HG03095 (cell line): Measurements from ENCODE around the gene ICAM2.

Source experiments
- ATAC-seq: cut with Tn5 transposase; IDR thresholded peaks from one replicate; pipeline ENCODE4 v1.9.1; 2021; ENCODE audit warnings: moderate library complexity; ENCODE audit not compliant: unreplicated experiment

ICAM2 gene

DNA sequence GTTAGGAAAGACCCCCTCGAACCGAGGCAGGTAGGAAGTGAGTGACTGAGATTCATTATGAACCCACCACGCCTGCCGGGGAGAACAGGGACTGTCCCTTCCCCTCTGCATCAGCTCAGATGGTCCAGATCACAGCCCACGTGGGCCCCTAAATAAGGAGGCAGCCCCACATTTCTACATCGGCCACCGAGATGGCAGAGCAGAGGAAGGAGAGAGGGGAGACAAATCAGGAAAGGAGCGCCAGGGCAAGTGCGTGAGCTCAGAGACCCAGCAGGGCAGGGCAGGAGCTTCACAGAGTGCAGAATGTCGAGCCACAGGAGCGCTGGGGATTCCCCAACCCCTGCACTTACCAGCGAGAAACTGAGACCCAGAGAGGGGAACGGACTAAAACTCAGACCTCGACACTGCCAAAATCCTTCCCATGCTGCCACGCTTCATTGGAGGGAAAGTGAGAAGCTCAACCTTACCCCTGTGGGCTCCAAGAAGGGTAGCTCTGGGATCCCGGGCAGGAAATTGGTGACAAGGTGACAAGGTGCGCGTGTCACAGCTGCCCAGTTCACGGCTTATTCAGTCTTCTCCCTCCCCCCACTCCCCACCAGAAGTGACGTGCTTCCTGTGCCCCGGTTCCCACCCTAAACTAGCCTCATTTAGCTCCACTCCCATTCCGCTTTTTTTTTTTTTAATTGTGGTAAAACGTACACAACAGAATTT is at the start of gene ICAM2:
ICAM2 (minus strand) TSS at position 578 of the 711 bp plus-strand sequence. CDS start 13,942 bp downstream, outside the sequence.
- peak; percentile 56 for ATAC-seq

- ATAC-seq, result no peak
Observed at GRCh38 chr17:64070213-64070612, 49.8 kb upstream of the ICAM2 start.

DNA sequence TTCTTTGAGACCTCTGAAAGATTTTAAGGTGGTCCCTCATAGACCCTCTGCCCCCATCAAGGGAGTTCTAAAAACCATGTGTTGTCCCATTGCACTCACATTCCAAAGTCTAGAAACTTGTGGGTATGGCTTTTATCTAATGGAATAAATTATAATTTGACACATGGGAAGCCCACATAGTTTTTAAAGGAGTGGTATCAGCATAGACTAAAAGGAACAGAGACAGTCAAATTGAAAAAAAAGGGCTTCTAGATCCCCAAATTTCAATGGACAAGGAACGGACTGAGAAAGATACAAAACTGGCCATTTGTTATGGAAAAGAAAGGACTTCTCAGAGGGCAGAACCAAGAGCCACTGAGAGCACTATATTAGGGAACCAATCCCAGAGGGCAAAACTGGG is 48.7 kb upstream of the ICAM2 start:
- ATAC-seq, result no peak

GRCh38 chr17:64067657-64068056 is 47.2 kb upstream of the ICAM2 start:
- ATAC-seq, result no peak

DNA sequence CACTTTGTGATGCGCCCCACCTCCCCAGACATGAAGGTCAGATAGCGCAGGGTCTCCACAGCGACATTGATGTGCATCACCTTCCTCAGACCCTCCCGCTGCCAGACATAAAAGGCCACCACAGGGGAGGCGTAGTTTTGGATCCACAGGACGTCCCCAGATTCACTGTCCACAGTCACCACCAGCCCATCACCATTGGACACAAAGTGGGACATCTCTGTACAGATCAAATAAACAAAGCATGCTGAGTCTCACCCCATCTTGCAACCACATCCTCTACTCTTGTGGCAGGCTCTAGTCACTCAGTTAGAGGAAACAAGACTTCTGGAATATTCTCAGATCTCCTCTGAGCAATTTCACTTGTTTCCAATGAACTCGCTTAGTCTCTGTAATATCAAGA is 46.3 kb upstream of the ICAM2 start:
- no peak for ATAC-seq

DNA sequence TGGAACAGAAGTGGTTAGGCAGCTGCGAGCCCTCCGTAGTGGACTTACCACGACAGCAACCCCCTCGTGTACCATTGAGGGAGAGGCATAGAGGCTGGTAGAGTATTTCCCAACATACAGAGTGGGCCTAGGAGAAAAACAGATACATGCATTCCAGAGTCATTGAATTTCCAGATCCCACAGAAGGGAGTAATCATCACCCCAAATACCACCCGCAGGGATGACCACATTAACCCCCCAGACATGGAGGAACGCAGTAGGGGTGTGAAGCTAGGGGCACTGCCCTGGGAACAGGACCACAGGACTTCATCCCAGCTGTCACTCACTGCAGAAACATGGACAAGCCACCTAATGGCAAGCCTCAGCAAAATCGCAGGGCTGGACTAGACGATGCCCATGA is 44.7 kb upstream of the ICAM2 start:
- no peak for ATAC-seq

GRCh38 chr17:64064331-64064730 is 43.9 kb upstream of the ICAM2 start:
- ATAC-seq, result no peak

GRCh38 chr17:64063766-64064224 is 43.4 kb upstream of the ICAM2 start:
- ATAC-seq, result no peak

DNA sequence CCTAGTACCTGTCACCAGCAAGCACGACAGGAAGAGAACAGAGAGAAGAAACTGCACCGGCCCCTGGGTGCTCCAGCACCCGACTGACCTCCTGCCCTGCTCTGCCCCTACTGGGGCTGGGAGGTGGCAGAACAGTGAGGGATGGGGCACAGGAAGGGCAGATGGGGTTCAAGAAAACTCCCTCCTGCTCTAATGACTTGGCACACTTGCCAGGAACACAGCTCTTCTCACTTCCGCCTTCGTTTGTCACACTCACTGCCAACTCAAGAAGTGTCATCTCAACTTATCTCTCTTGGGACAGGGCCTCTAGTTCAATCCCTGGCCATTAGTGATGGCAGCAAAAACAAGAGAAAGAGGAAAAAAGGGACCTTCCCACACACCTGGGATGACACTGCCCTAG is 42.7 kb upstream of the ICAM2 start:
- no peak for ATAC-seq

DNA sequence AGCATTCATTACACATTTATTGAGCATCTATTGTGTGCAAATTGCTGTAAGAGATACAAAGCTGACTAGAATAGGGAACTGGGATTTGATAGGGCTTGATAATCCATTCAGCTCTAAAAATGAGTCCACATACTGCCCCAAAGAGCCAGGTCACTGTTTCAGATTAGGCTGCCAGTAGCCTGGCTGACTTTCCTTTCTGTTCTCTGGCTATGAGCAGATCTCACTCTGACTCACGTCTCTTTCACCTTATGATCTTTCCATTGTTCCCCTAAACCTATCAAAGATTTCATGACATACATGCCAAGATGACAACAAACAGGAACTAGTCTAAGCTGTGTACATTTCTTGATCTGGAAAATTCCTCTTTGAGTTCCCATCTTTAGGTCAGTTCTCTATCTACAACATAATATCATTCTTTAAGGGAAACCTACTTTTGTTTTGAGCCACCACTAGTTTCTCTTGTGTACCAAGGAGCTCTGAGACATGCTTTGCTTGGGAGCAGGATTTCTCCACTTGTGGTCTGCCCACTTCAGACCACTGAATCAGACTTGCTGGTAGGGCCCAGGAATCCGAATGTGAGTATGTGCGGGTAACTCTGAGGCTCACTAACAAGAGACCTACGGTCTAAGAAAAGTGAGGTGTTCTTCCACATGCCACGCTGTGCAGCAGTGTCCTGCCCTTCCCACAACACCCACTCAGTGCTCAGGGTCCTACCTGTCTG is 40.9 kb upstream of the ICAM2 start:
- ATAC-seq, result no peak

GRCh38 chr17:64060331-64060730 is 39.9 kb upstream of the ICAM2 start:
- no peak for ATAC-seq

- ATAC-seq, result no peak
Observed at GRCh38 chr17:64059756-64060155, 39.3 kb upstream of the ICAM2 start.

DNA sequence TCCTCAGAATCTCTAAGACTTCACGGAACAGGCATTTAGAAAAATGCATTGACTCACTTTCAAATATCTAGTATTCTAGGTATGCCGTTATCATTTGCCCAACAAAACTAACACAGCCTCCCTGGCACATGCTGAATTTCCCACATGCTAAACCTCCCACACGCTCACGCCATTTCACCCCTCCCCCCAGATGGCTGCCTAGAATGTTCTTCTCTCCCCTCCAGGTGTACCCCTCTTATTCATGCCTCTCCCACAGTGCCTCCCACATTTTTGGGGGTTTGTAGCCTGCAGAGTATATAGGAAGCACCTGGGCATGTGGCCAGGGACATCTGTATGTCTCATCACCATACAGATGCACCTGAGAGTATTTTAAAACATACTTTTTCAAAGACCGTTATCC is 38.2 kb upstream of the ICAM2 start:
- ATAC-seq, result no peak

DNA sequence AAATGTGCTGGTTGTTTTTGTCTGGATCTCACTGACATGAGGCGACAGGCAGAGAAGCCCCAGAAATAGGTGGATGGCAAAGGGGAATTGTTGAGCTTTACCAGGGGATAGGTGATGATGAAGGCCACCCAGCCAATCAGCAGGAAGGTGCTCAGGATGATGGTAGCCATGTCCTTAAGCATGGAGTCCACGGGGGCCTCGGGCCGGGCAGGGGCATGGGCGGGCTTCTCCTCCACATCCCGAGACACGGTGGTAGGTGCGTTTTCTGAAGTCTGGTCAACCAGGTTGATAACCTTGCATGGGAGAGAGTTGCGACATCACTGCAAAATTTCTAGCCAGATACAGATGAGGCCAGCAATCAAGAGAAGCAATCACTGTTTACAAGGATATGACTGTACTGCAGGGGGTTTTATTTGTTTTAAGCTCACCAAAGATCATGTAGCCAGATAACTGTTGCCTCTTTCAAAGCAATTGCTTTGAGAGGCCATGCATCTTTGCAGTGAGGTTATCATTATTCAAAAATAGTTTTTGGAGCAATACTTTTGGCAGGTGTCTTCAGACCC is 37.3 kb upstream of the ICAM2 start:
- no peak for ATAC-seq

DNA sequence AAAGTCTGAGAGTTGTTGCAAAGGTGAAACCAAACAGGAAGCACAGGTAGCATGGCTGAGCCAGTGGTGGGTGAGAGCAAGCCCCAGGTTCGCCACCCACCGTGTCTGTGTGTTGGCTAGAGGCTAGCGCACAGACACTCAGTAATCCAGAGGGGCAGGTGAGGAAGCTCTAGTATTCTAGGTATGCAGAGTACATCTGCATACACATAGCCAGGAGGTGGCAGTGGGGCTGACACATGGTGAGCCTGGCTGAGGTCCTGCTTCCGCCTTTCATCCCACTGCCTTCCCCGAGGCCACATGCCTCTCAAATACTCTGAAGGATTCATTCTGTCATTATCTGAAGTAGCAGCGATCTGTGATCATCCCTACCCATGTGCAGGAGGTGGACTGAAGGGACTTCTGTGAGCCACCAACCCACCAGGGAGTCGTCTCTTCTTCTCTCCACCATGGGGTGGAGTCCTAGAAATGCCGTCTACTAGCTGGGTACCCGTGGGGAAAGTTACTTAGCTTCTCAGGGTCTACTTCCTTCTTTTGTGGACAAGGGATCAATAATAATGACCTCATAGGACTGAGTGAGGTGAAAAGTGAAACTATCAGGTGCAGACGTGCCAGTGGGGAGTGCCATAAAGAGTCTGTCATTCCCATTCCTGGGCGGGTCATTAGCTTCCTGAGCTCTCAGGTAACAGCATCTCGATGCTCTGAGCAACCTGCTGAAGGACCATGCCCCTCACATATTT is 36.0 kb upstream of the ICAM2 start:
- peak; percentile 62 for ATAC-seq

- no peak for ATAC-seq
Observed at GRCh38 chr17:64055183-64056142, 35.0 kb upstream of the ICAM2 start.

GRCh38 chr17:64054304-64054703 is 33.9 kb upstream of the ICAM2 start:
- ATAC-seq, result no peak

DNA sequence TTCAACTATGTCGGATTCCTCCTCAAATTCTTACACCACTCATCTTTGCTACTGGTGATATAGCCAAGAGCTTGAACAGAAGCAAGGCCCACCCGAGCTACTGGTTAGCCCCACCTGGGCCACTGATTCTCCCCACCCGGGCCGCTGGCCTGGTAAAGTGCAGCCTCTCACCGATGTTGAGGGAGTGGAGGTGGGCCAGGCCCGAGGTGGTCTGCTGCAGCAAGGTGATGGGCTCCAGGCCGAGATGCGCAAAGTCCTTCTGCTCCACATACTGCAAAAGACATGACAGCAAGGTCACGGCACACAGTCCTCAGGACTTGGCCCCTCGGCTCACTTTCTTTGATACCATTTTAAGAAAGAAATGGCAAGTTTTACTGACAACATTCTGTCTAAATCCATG is 32.7 kb upstream of the ICAM2 start:
- ATAC-seq, result no peak

- no peak for ATAC-seq
Observed at GRCh38 chr17:64051153-64051552, 30.7 kb upstream of the ICAM2 start.

DNA sequence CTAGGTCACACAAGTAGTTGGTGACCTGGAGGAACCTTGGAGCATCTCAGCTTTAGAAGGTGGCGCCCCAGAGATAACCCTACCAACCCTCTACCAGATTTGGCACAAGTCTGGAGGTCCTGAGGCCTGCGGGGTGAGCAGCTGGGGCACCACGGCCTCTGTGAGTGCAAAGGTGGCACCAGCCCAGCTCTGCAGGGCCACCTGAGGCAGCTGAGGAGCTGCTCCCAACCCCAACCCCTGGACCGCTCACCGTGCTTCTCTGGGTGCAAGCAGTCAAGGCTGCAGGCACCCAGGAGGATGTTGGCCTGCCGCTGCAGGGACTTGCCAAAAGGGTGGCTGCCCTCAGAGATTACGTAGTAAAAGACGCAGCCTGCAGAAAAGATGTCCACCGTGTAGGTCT is 28.4 kb upstream of the ICAM2 start:
- no peak for ATAC-seq
